Astrocyte of the cerebellum (primary cell): Measurements from ENCODE around the gene SIGLEC6.

Experiments used
- DNase-seq: peaks from one replicate; pipeline ENCODE4 v3.0.0-alpha.2; 2011; ENCODE audit warnings: low read depth
- H3K4me3 ChIP-seq: 2 replicates; pipeline ENCODE4 v1.5.1; 2011; ENCODE audit warnings: mild to moderate bottlenecking, low read depth, low read length, moderate library complexity
- in situ Hi-C: cut with HindIII; loops from 2 replicates; pipeline ENCODE4 v1.10.0; 2017; ENCODE audit warnings: low sequenced_read_pairs
- TF ChIP-seq, protein P1 (sequence below): IDR thresholded peaks from 2 replicates; pipeline ENCODE4 v1.5.1; 2012; ENCODE audit warnings: low read length, low read depth, moderate library complexity, mild to moderate bottlenecking; ENCODE audit errors: missing control alignments

Gene SIGLEC6

DNA sequence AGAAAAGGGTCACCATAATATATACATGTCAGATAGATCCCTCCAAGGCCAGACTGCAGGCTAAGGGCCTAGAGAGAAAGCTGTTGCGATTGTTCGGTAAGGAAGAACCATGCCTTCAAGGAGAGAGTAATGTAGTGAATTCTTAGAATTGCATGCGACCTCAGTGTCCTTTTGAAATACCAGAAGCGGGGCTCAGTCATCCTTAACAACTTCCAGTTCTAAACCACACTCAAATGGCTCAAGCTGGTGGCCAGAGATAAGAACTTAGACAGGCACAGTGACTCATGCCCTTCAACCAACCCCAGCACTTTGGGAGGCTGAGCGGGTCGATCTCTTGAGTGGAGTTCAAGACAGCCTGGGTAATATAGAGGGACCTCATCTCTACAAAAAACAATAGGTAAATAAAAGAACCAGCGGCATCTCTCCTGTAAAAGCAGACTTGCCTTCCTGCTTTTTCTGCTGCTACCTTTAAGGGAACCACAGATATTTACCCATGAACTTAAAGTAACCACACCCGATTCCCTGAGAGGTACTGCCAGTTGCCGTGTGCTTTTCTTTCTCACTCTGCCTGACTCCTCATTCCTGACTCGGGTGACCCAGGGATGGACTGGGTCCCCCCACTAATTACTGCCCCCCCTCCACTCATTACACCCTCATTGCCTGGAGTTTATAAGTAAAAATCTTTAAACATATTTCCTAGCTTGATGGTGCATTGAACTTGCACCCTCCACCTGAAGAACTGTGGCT lies 15.4 kb upstream of the SIGLEC6 start:
- no peak overlapping the region for H3K4me3 ChIP-seq
- in situ Hi-C loops, result loop anchor here (5.0 kb wide), 1 partner anchor 75 kb away; no protein-coding TSS in a partner anchor
- no peak for DNase-seq
- TF ChIP-seq, protein P1, sequence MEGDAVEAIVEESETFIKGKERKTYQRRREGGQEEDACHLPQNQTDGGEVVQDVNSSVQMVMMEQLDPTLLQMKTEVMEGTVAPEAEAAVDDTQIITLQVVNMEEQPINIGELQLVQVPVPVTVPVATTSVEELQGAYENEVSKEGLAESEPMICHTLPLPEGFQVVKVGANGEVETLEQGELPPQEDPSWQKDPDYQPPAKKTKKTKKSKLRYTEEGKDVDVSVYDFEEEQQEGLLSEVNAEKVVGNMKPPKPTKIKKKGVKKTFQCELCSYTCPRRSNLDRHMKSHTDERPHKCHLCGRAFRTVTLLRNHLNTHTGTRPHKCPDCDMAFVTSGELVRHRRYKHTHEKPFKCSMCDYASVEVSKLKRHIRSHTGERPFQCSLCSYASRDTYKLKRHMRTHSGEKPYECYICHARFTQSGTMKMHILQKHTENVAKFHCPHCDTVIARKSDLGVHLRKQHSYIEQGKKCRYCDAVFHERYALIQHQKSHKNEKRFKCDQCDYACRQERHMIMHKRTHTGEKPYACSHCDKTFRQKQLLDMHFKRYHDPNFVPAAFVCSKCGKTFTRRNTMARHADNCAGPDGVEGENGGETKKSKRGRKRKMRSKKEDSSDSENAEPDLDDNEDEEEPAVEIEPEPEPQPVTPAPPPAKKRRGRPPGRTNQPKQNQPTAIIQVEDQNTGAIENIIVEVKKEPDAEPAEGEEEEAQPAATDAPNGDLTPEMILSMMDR, result no peak

DNA sequence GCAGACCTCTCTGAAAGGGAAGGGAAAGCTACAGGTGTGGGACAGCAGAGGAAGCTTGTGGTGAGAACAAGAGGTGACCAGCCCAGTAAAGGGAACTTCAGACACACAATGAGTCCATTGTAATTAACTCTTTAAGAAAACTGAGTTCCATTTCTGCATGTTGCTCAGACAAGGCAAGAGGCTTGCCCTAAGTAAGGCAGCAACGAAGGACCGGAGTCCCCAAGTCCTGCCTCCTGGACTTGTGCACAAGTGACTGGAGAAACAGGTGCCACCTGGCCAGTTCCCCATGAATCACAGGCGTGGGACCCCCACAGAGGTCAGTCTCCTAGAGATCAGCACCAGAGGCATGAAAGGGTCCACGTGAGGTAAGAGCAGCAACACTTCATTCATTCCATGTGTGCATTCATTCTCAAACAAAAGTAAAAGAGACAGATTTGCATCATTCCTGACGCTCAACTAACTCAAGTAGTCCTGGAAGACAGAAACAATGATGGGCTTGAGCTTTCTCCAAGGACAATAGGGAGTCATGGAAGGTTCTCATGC lies 14.7 kb upstream of the SIGLEC6 start:
- no peak for DNase-seq
- no peak overlapping the region for H3K4me3 ChIP-seq
- TF ChIP-seq, protein P1, result no peak
- in situ Hi-C loops, result loop anchor here (5.0 kb wide), 1 partner anchor 74 kb away; no protein-coding TSS in a partner anchor

DNA sequence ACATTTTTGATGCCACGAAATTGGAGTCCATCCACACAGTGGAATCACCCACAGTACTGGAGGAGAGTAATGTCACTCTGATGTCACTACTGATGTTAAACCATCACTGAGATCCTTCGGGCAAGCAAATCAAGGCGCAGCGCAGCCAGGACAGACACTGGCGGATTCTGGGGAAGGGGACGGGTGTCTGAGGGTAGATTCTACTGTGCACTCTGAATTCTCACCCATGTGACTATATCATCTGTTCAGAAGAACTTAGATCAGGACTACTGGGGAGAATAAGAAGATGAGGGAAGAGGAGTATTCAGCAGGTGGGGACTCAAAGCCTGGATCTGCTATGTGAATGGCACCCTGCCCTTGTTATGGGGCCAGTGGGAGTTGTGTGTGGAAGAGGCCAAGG lies 12.6 kb upstream of the SIGLEC6 start:
- DNase-seq, result no peak
- H3K4me3 ChIP-seq, result no peak overlapping the region
- TF ChIP-seq, protein P1, result no peak
- in situ Hi-C loops, result no loop called here

DNA sequence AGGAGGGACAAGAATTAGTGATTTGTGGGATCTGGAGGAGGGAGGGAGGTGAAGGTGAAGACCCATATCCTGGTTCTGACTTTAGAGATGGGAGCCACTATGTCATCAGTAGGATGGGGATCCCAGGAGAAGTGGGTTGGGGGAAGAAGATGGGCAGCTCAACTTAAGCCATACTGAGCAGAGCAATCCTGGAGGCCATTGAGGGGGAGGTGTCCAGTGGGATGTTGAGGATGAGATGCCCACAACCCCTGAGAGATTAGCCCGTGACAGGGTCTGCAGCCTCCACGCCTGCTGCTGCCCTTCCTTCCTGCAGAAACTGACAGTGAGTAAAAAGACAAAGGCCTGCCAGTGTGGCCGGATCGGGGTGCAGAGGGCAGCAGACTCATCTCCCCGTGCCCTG lies 11.2 kb upstream of the SIGLEC6 start:
- no peak for DNase-seq
- in situ Hi-C loops, result no loop called here
- no peak overlapping the region for H3K4me3 ChIP-seq
- TF ChIP-seq, protein P1, result no peak

DNA sequence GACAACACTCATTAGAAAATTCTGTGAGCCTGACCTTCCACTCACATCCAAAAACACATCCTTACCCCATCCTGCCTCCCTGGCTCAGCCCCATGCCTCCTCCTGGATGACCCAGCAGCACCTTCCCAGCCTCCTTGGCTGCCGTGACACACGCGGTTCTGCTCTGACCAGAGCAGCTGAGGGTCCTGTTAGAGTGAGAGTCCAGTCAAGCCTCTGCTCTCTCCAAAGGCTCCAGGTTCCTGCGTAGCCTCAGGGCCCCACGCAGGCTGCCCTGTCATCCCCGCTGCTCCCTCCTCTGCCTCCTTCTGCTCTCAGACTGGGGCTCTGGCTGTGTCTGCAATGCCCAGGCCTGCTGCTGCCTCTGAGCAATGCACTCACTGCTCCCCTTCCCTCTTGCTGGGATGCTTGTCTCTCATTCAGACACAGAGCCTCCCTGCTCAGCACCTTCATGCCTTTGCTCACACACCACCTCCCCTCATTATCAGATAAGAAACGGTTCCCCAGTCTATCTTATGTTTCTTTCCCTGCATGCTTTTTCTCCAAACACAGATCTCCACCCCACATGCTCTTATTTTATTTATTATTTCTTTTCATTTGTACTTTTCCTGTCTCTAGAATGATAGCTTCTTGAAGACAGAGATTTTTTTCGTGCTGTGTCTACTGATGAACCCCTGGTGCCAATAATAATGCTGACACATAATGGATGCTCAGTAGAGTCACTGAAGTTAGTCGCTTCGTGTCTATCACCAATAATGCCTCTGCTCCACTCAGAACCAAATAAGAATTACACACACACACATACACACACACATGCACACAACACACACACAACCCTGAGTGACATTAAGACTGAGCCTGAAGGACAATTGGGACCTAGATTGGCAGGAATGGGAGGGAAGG lies 10.2 kb upstream of the SIGLEC6 start:
- no peak for DNase-seq
- in situ Hi-C loops, result no loop called here
- no peak overlapping the region for H3K4me3 ChIP-seq
- TF ChIP-seq, protein P1, result no peak

DNA sequence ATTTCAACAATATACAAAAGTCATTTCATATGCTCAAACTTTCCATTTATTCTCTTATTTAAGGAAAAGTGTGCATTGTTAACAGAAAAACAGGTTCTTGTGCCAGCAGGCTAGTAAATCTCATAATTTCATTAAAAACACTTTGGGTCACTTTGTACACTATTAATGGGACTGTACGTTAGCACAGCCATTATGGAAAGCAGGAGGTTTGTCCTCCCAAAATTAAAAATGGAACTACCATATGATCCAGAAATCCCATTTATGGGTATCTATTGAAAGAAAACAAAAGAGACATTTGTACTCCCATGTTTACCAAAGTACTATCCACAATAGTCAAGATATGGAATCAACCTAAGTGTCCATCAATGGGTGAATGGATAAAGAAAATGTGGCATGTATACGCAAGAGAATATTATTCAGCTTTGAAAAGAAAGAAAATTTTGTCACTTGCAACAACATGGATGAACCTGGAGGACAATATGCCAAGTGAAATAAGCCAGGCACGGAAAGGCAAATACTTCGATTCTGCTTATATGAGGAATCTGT lies 8.4 kb upstream of the SIGLEC6 start:
- TF ChIP-seq, protein P1, result no peak
- H3K4me3 ChIP-seq, result no peak overlapping the region
- in situ Hi-C loops, result no loop called here
- DNase-seq, result no peak
